Stimulated activated CD8-positive, alpha-beta memory T cell treated with anti-CD3 and anti-CD28 coated beads, Interleukin-2, amount 100 ng/mL, for 1 hour (primary cell): ENCODE data around the gene DNASE1.
"Not testable (repeated sequence)": the region's sequence is repeated elsewhere in the genome, so short reads cannot be mapped to it uniquely, and the experiment has no call there.

Experiments used
- DNase-seq, 2 donors: peaks; one replicate each; pipeline ENCODE4 v3.0.0-alpha.2; 2020; ENCODE audit warnings: low read depth in 2 of 2

DNASE1 gene

GRCh38 chr16:3640632-3641501 is 13.6 kb upstream of the DNASE1 start:
- DNase-seq, result no peak

- no peak for DNase-seq
These were observed 12.6 kb upstream of the DNASE1 start for GRCh38 chr16:3641801-3642396.

GRCh38 chr16:3642397-3643094 is 11.9 kb upstream of the DNASE1 start:
- DNase-seq, result no peak

- DNase-seq, result no peak
These were observed 11.3 kb upstream of the DNASE1 start for GRCh38 chr16:3643095-3643730.

- DNase-seq, result no peak
These were observed 9.4 kb upstream of the DNASE1 start for GRCh38 chr16:3645108-3645503.

- no peak for DNase-seq
These were observed 8.8 kb upstream of the DNASE1 start for GRCh38 chr16:3645504-3646347.

- no peak for DNase-seq
These were observed 8.1 kb upstream of the DNASE1 start for GRCh38 chr16:3646348-3646920.

- DNase-seq, result no peak
These were observed 3.7 kb upstream of the DNASE1 start for GRCh38 chr16:3650631-3651265.

GRCh38 chr16:3651461-3652372 is 2.8 kb upstream of the DNASE1 start:
- DNase-seq, result no peak

GRCh38 chr16:3652373-3653195 is 1.9 kb upstream of the DNASE1 start:
- no peak for DNase-seq

- no peak for DNase-seq
These were observed 522 bp downstream of the DNASE1 start for GRCh38 chr16:3655030-3655395.

- no peak for DNase-seq
These were observed 1.1 kb downstream of the DNASE1 start for GRCh38 chr16:3655396-3656159.

GRCh38 chr16:3656160-3656490 is 1.6 kb downstream of the DNASE1 start:
- not testable (repeated sequence) for DNase-seq

GRCh38 chr16:3656491-3657468 is 2.3 kb downstream of the DNASE1 start:
- no peak for DNase-seq

GRCh38 chr16:3659251-3659650 is 4.8 kb downstream of the DNASE1 start:
- DNase-seq, result no peak

- no peak for DNase-seq
These were observed 6.8 kb downstream of the DNASE1 start for GRCh38 chr16:3661311-3661710.

- no peak for DNase-seq
These were observed 7.4 kb downstream of the DNASE1 start for GRCh38 chr16:3661922-3662321.
